ENCODE data around the gene DRD4.

GRCh38 chr11:665704-666281, 28.7 kb downstream of the DRD4 start:
- TF ChIP-seq CTCF (IDR thresholded peaks at IDR 0.05): no peak
- no peak for TF ChIP-seq POLR2A (IDR thresholded peaks at IDR 0.05)

Measured in thyroid gland (tissue), 4 donors.